GM03348 (cell line): ENCODE data around the gene UVRAG.
A peak's percentile ranks its signal among the peaks of the same experiment; 100 is the strongest.

Experiments used
- DNase-seq: peaks from one replicate; pipeline ENCODE4 v3.0.0; 2012; ENCODE audit warnings: low spot score

UVRAG gene

GRCh38 chr11:76119779-76120178, 304.8 kb downstream of the UVRAG start:
- no peak for DNase-seq

GRCh38 chr11:76120513-76121101, 305.6 kb downstream of the UVRAG start:
- no peak for DNase-seq

- no peak for DNase-seq
Observed at GRCh38 chr11:76123248-76123647, 308.2 kb downstream of the UVRAG start.

GRCh38 chr11:76124905-76125770, 310.1 kb downstream of the UVRAG start:
- no peak for DNase-seq

GRCh38 chr11:76129729-76130128, 314.7 kb downstream of the UVRAG start:
- no peak for DNase-seq

GRCh38 chr11:76131142-76131541, 316.1 kb downstream of the UVRAG start:
- no peak for DNase-seq

- no peak for DNase-seq
Observed at GRCh38 chr11:76131671-76132631, 316.9 kb downstream of the UVRAG start.

- DNase-seq = no peak
Observed at GRCh38 chr11:76134239-76134638, 319.2 kb downstream of the UVRAG start.

GRCh38 chr11:76135491-76135890, 320.5 kb downstream of the UVRAG start:
- DNase-seq = peak; percentile 47

GRCh38 chr11:76139314-76139713, 324.3 kb downstream of the UVRAG start:
- DNase-seq = no peak

- no peak for DNase-seq
Observed at GRCh38 chr11:76140912-76141574, 326.0 kb downstream of the UVRAG start.

GRCh38 chr11:76141901-76142588, 327.0 kb downstream of the UVRAG start:
- no peak for DNase-seq

GRCh38 chr11:76143274-76143673, 328.3 kb downstream of the UVRAG start:
- no peak for DNase-seq

GRCh38 chr11:76147106-76147740, 332.2 kb downstream of the UVRAG start:
- DNase-seq = no peak

- no peak for DNase-seq
Observed at GRCh38 chr11:76148231-76148630, 333.2 kb downstream of the UVRAG start.

GRCh38 chr11:76148941-76149613, 334.1 kb downstream of the UVRAG start:
- no peak for DNase-seq

- no peak for DNase-seq
Observed at GRCh38 chr11:76149713-76150112, 334.7 kb downstream of the UVRAG start.

GRCh38 chr11:76150141-76150540, 335.1 kb downstream of the UVRAG start:
- DNase-seq = no peak

- no peak for DNase-seq
Observed at GRCh38 chr11:76151556-76152085, 336.6 kb downstream of the UVRAG start.
